Tibial nerve (tissue), 4 donors: Measurements from ENCODE around the gene PEX11G.

Experiments used
- CTCF ChIP-seq, 5 experiments: fragments of 200-600 bp in 3 of 5; fragments of 450-650 bp in 2 of 5; sonication (generic) in 3 of 5; IDR thresholded peaks; one replicate each; pipeline ENCODE4 v1.5.1; 2016 to 2019; ENCODE audit warnings: antibody characterized with exemption in 5 of 5, mild to moderate bottlenecking in 3 of 5, moderate library complexity in 2 of 5
- EP300 ChIP-seq, 2 donors: sonication (generic); formaldehyde crosslinking; IDR thresholded peaks; one replicate each; pipeline ENCODE4 v1.6.1; 2017; ENCODE audit warnings: antibody characterized with exemption in 2 of 2, mild to moderate bottlenecking in 1 of 2
- POLR2A ChIP-seq, 2 donors: fragments of 450-650 bp; IDR thresholded peaks; one replicate each; pipeline ENCODE4 v1.6.1; 2017; ENCODE audit warnings: antibody characterized with exemption in 2 of 2, mild to moderate bottlenecking in 2 of 2, moderate library complexity in 2 of 2

DNA sequence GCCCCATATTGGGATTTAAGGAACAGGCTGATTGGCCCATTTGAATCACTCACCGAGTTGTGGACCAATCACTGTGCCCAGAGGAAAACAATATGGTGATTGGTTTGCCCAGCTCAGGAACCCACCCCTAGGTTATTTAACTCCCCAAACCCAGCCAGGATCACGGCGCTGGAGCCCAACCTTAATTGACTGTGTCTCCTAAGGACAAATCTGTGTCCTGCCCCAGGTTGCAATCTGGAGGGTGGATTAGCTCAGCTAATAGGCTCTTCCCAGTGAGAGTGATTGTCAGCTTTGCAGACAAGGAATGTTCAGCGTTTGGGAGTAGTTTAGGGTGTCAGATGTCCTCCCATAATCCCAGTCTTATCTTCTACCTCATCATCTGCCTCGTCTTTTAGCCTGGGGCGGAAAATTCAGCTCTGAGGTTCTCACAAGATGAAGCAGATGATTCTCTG, 23.6 kb upstream of the PEX11G start:
- no peak for TF ChIP-seq CTCF (IDR thresholded peaks at IDR 0.05)
- no peak for TF ChIP-seq POLR2A (IDR thresholded peaks at IDR 0.05)
- TF ChIP-seq EP300 (IDR thresholded peaks at IDR 0.05): no peak
